ENCODE results near the gene COX19. TPM values are rescaled to one million over a fixed set of nuclear protein-coding genes. Genes with fewer than 3 reads are reported as not detected.
"Not testable (repeated sequence)": the region's sequence is repeated elsewhere in the genome, so short reads cannot be mapped to it uniquely, and the experiment has no call there.

Gene COX19
- total RNA-seq, 4 donors from 2014 or later = 11.6 to 55.2 (median 13.2) TPM

GRCh38 chr7:1009747-1010146 is 34.4 kb upstream of the COX19 start:
- Histone ChIP-seq H3K9me3 (no peaks in the 10 kb centered on the region), H3K4me1 (peaks cover 33% of the 10 kb centered on the region), H3K36me3 (peaks cover 24% of the 10 kb centered on the region), H3K27ac (no peak overlapping the region), H3K4me3 (no peak overlapping the region), H3K27me3 (no peaks in the 10 kb centered on the region)
- 93% methylated on average over 12 of the region's 22 CpGs for WGBS
- TF ChIP-seq POLR2AphosphoS5 (IDR thresholded peaks at IDR 0.05) (no peak), EP300 (IDR thresholded peaks at IDR 0.05) (no peak), POLR2A (IDR thresholded peaks at IDR 0.05) (no peak), CTCF (IDR thresholded peaks at IDR 0.05) (no peak)
- no peak for DNase-seq (ENCODE audit: low spot score in 2 of 2)

- 95% methylated on average over 31 of the region's 37 CpGs for WGBS
Observed at GRCh38 chr7:1008733-1009363, 33.5 kb upstream of the COX19 start.

GRCh38 chr7:1007901-1008300 is 32.6 kb upstream of the COX19 start:
- Histone ChIP-seq H3K36me3 (peaks cover 24% of the 10 kb centered on the region), H3K4me1 (peaks cover 17% of the 10 kb centered on the region), H3K9me3 (no peaks in the 10 kb centered on the region), H3K27me3 (no peaks in the 10 kb centered on the region), H3K4me3 (no peak overlapping the region), H3K27ac (no peak overlapping the region)
- 70% methylated on average over 15 of the region's 15 CpGs for WGBS
- TF ChIP-seq EP300 (IDR thresholded peaks at IDR 0.05) = no peak
- no peak for DNase-seq (ENCODE audit: low spot score in 2 of 2)

More at GRCh38 chr7:1008733-1009363, 33.5 kb upstream of the COX19 start:
- TF ChIP-seq POLR2A (IDR thresholded peaks at IDR 0.05) (no peak), POLR2AphosphoS5 (IDR thresholded peaks at IDR 0.05) (no peak), EP300 (IDR thresholded peaks at IDR 0.05) (no peak)
- Histone ChIP-seq H3K9me3 (no peaks in the 10 kb centered on the region), H3K36me3 (peaks cover 24% of the 10 kb centered on the region), H3K27me3 (no peaks in the 10 kb centered on the region), H3K4me1 (peaks cover 25% of the 10 kb centered on the region), H3K27ac (no peak overlapping the region), H3K4me3 (no peak overlapping the region)
- DNase-seq (ENCODE audit: low spot score in 2 of 2) = no peak

- WGBS = 94% methylated on average over 16 of the region's 21 CpGs
- H3K4me3 ChIP-seq = no peak overlapping the region
- no peaks in the 10 kb centered on the region for H3K27me3 ChIP-seq
- DNase-seq (ENCODE audit: low spot score in 2 of 2) = no peak
- peaks cover 27% of the 10 kb centered on the region for H3K36me3 ChIP-seq
- no peak overlapping the region for H3K27ac ChIP-seq
- TF ChIP-seq EP300 (IDR thresholded peaks at IDR 0.05) (no peak), POLR2AphosphoS5 (IDR thresholded peaks at IDR 0.05) (no peak), POLR2A (IDR thresholded peaks at IDR 0.05) (no peak), CTCF (IDR thresholded peaks at IDR 0.05) (no peak)
- H3K9me3 ChIP-seq = no peaks in the 10 kb centered on the region
- peaks cover 4% of the 10 kb centered on the region for H3K4me1 ChIP-seq
Observed at GRCh38 chr7:1005303-1005702, 30.0 kb upstream of the COX19 start.

- H3K4me1 ChIP-seq = peaks cover 4% of the 10 kb centered on the region
- H3K27ac ChIP-seq = no peak overlapping the region
- H3K9me3 ChIP-seq = no peaks in the 10 kb centered on the region
- peaks cover 30% of the 10 kb centered on the region for H3K36me3 ChIP-seq
- TF ChIP-seq CTCF (IDR thresholded peaks at IDR 0.05) (no peak), POLR2A (IDR thresholded peaks at IDR 0.05) (no peak), EP300 (IDR thresholded peaks at IDR 0.05) (no peak), POLR2AphosphoS5 (IDR thresholded peaks at IDR 0.05) (no peak)
- no peak for DNase-seq (ENCODE audit: low spot score in 2 of 2)
- H3K4me3 ChIP-seq = no peak overlapping the region
- 88% methylated on average over 32 of the region's 32 CpGs for WGBS
- H3K27me3 ChIP-seq = no peaks in the 10 kb centered on the region
Observed at GRCh38 chr7:1004018-1004852, 28.9 kb upstream of the COX19 start.

GRCh38 chr7:1002445-1002844 is 27.1 kb upstream of the COX19 start:
- H3K4me3 ChIP-seq; H3K9me3 ChIP-seq; H3K27me3 ChIP-seq; DNase-seq (ENCODE audit: low spot score in 2 of 2); H3K27ac ChIP-seq; H3K4me1 ChIP-seq: not testable (repeated sequence)
- 80% methylated on average over 2 of the region's 7 CpGs for WGBS
- H3K36me3 ChIP-seq = peaks cover 22% of the 10 kb centered on the region

- H3K36me3 ChIP-seq = peaks cover 21% of the 10 kb centered on the region
- not testable (repeated sequence) for H3K27ac ChIP-seq; H3K27me3 ChIP-seq; DNase-seq (ENCODE audit: low spot score in 2 of 2); H3K4me3 ChIP-seq; H3K4me1 ChIP-seq; H3K9me3 ChIP-seq
- WGBS = 98% methylated on average over 4 of the region's 4 CpGs
Observed at GRCh38 chr7:1002026-1002425, 26.7 kb upstream of the COX19 start.

GRCh38 chr7:1001069-1001770 is 25.9 kb upstream of the COX19 start:
- WGBS = 83% methylated on average over 9 of the region's 14 CpGs
- not testable (repeated sequence) for H3K4me1 ChIP-seq; H3K27me3 ChIP-seq; H3K4me3 ChIP-seq; DNase-seq (ENCODE audit: low spot score in 2 of 2); H3K27ac ChIP-seq; H3K9me3 ChIP-seq
- H3K36me3 ChIP-seq = peaks cover 26% of the 10 kb centered on the region
